Activated CD4-positive, alpha-beta T cell treated with anti-CD3 and anti-CD28 coated beads for 4 hours (primary cell): Measurements from ENCODE around the gene CACNA1A.

Source experiments
- DNase-seq, 2 donors: peaks; one replicate each; pipeline ENCODE4 v3.0.0-alpha.2; 2020

The CACNA1A gene

GRCh38 chr19:13301627-13302334, 204.5 kb downstream of the CACNA1A start:
- DNase-seq = no peak

GRCh38 chr19:13300421-13301030, 205.8 kb downstream of the CACNA1A start:
- DNase-seq = no peak

- DNase-seq = no peak
Observed at GRCh38 chr19:13299838-13300237, 206.4 kb downstream of the CACNA1A start.

GRCh38 chr19:13298565-13299481, 207.5 kb downstream of the CACNA1A start:
- DNase-seq = no peak

- no peak for DNase-seq
Observed at GRCh38 chr19:13297023-13297422, 209.3 kb downstream of the CACNA1A start.

GRCh38 chr19:13294812-13295567, 211.3 kb downstream of the CACNA1A start:
- DNase-seq = no peak

- DNase-seq = no peak
Observed at GRCh38 chr19:13291913-13292312, 214.4 kb downstream of the CACNA1A start.

GRCh38 chr19:13290741-13291140, 215.5 kb downstream of the CACNA1A start:
- no peak for DNase-seq

- DNase-seq = no peak
Observed at GRCh38 chr19:13289295-13289694, 217.0 kb downstream of the CACNA1A start.

- no peak for DNase-seq
Observed at GRCh38 chr19:13286195-13286985, 219.9 kb downstream of the CACNA1A start.

- DNase-seq = no peak
Observed at GRCh38 chr19:13284929-13285928, 221.1 kb downstream of the CACNA1A start.

GRCh38 chr19:13283871-13284270, 222.4 kb downstream of the CACNA1A start:
- DNase-seq = no peak

- no peak for DNase-seq
Observed at GRCh38 chr19:13282486-13283065, 223.7 kb downstream of the CACNA1A start.

- no peak for DNase-seq
Observed at GRCh38 chr19:13281567-13282291, 224.6 kb downstream of the CACNA1A start.

- peak; percentile 51 to 78 for DNase-seq
Observed at GRCh38 chr19:13277104-13277809, 229.0 kb downstream of the CACNA1A start.

- no peak for DNase-seq
Observed at GRCh38 chr19:13275016-13275722, 231.1 kb downstream of the CACNA1A start.

GRCh38 chr19:13270514-13271105, 235.7 kb downstream of the CACNA1A start:
- DNase-seq = no peak

GRCh38 chr19:13269348-13269747, 236.9 kb downstream of the CACNA1A start:
- DNase-seq = no peak
